HG02840 (cell line): Measurements from ENCODE around the gene MSL2.
A peak's percentile ranks its signal among the peaks of the same experiment; 100 is the strongest.
"Not testable (repeated sequence)": the region's sequence is repeated elsewhere in the genome, so short reads cannot be mapped to it uniquely, and the experiment has no call there.

Experiments used
- ATAC-seq: cut with Tn5 transposase; IDR thresholded peaks from one replicate; pipeline ENCODE4 v1.9.1; 2021; ENCODE audit warnings: mild to moderate bottlenecking, moderate library complexity, moderate number of reproducible peaks; ENCODE audit not compliant: unreplicated experiment, low FRiP score

MSL2 gene

DNA sequence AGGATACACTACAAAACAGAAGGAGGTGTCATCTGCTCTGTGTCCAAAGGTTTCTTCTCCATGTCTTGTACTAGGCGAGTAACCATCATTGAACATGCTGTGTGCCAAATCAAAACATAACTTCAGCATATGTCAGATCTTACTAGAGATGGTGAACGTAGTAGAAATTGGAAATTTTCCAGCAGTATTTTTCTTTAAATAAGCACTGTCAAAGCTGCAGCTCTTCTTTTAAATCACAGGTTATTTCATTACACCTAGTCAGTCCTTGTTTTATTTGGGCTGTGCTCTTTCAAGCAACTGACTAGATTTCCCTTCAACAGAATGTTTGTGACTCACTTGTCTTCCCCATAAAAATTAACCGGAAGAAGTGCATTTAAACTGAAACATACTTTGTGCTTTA, 46.5 kb downstream of the MSL2 start:
- no peak for ATAC-seq

DNA sequence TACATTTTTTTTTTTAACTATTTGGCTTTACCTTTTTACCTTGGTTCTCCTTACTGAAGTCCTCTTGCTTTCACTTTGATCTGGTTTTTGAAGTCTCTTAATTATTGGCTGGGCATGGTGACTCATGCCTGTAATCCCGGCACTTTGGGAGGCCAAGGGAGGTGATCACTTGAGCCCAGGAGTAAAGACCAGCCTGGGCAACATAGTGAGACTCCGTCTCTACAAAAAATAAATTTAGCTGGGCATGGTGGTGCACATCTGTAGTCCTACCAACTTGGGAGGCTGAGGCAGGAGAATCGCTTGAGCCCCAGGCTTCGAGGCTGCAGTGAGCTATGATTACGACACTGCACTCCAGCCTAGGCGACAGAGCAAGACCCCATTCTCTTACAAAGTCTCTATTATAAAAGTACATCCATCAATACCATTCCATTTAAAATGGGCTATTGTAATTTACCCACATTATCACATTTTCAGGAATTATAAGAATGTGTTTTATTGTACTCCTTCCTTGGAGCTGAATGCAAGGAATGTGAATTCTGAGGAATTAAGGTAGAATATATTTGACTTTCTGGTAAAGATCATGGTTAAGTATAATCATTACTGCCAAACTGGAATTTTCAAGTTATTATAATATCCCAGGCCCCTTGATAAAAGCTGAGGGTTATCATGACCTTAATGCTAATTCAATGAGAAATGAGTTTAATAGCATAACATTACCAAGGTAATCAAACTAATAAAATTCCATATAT, 49.0 kb downstream of the MSL2 start:
- no peak for ATAC-seq

DNA sequence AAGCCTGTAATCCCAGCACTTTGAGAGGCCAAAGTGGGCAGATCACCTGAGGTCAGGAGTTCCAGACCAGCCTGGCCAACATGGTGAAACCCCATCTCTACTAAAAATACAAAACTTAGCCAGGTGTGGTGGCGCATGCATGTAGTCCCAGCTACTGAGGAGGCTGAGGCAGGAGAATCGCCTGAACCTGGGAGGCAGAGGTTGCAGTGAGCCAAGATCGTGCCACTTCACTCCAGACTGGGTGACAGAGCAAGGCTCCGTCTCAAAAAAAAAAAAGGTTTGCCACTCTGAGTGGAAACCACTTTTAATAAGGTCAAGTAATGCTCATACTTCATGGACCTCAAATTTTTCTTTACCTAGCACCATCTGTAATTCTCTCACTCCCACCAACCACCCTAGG, 51.7 kb downstream of the MSL2 start:
- not testable (repeated sequence) for ATAC-seq

DNA sequence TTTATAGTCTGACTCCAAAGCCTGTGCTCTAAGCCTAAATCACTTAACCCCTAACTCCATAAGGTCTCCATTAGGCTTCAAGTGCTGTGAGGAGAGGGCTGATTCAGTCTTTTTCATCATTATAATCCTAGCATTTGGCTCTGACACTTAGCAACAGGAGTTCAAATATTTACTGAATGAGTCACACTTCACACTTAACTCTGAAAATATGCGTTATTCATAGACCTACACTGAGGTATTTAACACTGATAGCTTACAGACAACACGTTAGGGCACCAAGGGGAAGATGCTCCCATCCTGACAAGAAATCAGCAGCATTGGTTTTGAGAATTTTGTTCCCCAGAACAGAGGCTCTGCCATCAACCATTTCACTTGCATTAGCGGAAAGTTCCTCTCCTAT, 53.5 kb downstream of the MSL2 start:
- ATAC-seq, result no peak

DNA sequence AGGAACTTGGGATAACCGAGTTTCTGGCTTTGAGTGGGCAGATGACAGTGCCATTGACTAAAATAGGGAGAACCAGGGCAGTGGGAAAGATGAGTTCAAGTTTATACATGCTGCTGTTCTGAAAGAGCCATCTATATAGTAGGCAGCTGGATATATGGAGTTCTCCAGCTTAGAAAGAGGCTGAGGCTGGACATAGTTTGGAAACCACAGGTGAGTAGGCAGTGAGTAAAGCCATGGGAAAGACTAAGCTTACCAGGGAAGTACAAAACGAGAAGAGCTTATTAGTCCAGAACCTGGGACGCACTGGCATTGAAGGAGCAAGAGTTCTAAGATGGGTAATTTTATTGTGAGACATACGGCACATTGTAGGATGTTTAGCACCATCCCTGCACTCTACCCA, 54.2 kb downstream of the MSL2 start:
- ATAC-seq, result no peak

DNA sequence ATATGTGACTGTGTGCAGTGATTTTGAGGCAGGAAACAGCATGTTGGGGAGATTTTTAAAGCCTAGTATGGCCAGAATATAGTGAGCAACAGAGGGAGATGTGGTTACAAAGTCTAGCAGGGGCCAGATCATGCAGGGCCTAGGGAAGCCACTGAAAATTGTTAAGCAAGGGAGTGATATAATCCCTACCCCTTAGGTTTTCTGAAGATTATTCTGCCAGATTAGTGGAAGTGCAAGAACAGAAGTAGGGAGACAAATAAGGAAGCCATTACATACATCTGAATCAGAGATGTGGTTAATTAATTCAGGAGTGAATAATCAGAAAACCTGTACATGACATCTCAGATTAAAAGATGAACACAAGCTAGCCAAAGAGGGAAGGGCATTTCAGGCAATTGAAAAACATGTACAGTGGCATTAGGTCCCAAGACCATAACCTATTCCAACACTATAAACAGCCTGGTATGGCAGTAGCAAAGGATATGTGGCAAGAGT, 54.8 kb downstream of the MSL2 start:
- ATAC-seq, result no peak

DNA sequence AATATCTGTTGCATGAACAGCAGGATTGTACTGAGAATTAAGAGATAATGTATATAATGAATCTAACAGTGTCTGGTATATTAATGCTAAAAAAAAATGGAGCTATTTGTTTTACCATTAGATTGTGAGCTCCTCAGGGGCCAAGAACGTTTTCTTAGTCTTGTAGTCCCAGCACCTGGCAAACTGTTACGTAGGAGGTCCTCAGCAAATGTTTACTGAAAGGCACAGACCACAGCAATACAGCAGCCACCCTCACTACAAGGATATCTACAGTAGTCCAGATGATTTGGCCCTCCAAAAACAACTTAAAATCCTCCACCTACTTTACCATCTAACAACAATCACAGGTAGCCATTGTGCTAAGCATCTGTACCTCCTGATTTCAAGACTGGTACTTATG, 59.7 kb downstream of the MSL2 start:
- no peak for ATAC-seq

DNA sequence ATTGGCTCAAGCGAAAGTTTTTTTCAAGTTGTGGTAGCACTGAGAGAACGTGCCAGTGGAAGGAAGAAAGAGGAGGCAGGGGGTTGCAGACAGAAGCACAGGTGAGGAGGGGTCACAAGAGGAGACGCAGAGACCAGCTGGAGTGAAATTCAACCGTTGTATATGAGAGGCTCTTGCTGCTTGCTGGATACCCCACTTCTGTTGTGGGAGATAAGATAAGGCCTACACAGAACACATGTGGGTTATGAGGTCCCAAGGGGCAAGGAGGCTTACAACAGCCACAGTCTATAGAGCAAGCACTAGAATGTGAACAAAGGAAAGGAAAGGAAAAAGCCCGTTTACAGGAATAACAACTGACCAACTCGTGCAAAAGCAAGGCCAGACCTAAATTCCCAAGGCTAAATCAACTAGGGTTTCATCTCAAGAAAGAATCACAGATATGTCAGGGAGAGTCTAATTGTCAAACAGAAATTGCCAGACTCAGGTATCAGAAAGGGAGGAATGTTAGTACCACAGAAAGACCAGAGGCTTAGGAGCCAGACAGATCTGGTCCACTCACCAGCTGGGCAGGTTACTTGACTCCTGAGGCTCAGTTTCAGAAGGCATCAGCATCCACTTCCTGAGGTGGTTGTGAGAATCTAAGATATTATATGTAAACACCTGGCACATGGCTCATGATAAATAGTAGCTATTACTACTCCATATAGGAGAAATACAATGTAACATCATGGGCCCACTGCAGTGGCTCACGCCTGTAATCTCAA, 60.9 kb downstream of the MSL2 start:
- no peak for ATAC-seq

DNA sequence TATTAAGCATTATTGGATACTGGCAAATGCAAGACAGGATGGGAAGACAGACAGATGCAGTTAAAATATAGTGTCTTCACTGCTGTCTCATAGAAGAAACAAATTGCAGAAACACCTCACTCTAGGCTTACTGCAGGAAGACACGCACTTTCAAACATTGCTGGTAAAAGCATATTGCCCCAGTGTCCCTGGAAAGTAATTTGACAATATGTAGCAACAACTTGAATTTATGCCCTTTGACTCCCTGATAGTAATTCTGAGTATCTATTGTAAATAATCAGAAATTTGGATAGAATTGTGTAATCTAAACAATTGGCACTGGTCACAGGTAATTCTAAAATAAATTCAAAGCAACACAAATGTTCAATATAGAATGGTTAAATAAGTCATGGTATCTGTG, 62.0 kb downstream of the MSL2 start:
- ATAC-seq, result no peak

DNA sequence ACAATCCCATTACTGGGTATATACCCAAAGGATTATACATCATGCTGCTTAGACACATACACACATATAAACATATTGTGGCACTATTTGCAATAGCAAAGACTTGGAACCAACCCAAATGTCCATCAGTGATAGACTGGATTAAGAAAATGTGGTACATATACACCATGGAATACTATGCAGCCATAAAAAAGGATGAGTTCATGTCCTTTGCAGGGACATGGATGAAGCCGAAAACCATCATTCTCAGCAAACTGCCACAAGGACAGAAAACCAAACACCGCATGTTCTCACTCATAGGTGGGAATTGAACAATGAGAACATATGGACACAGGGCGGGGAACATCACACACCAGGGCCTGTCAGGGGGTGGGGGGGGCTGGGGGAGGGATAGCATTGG, 64.5 kb downstream of the MSL2 start:
- ATAC-seq, result not testable (repeated sequence)

DNA sequence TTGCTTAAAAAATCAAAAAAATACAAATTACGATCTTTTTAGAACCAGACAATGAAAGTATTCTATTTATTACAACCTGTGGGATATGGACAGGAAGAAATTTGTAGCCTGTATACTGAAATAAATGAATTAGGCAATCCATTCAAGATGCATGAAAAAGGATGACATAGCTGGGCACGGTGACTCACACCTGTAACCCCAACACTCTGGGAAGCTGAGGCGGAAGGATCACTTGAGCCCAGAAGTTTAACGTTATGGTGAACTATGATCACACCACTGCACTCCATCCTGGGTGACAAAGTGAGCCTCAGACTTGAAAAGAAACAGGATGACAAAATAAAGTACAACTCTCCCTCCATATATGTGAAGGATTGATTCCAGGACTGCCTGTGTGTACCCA, 74.1 kb downstream of the MSL2 start:
- ATAC-seq, result no peak

DNA sequence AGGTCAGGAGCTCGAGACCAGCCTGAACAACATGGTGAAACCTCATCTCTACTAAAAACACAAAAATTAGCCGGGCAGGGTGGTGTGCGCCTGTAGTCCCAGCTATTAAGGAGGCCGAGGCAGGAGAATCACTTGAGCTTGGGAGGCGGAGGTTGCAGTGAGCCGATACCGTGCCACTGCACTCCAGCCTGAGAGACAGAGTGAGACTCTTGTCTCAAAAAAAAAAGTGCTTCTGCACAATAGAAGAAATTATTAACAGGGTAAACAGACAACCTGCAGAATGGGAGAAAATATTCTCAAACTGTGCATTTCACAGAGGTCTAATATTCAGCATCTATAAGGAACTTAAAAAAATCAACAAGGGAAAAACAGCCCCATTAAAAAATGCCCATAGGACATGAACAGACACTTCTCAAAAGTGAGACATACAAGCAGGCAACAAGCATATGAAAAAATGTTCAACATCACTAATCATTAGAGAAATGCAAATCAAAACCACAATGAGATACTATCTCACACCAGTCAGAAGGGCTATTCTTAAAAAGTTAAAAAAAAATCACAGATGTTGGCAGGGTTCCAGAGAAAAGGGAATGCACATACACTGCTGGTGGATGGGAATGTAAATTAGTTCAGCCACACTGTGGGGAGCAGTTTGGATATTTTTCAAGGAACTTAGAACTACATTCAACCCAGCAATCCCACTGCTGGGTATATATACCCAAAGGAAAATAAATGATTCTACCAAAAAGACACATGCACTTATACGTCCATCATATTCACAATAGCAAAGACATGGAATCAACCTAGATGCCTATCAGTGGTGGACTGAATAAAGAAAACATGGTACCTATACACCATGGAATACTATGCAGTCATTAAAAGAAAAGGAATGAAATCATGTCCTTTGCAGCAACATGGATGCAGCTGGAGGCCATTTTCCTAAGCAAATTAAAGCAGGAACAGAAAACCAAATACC, 75.5 kb downstream of the MSL2 start:
- ATAC-seq, result peak; percentile 73

DNA sequence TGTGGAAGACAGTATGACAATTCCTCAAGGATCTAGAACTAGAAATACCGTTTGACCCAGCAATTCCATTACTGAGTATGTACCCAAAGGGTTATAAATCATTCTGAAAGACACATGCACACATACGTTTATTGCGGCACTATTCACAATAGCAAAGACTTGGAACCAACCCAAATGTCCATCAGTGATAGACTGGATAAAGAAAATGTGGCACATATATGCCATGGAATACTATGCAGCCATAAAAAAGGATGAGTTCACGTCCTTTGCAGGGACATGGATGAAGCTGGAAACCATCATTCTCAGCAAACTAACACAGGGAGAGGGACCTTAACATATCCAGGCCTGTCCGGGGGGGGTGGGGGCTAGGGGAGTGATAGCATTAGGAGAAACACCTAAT, 76.4 kb downstream of the MSL2 start:
- not testable (repeated sequence) for ATAC-seq

DNA sequence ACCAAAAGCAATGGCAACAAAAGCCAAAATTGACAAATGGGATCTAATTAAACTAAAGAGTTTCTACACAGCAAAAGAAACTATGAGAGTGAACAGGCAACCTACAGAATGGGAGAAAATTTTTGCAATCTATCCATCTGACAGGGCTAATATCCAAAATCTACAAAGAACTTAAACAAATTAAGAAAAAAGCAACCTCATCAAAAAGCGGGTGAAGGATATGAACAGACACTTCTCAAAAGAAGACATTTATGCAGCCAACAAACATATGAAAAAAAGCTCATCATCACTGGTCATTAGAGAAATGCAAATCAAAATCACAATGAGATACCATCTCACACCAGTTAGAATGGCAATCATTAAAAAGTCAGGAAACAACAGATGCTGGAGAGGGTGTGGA, 76.8 kb downstream of the MSL2 start:
- not testable (repeated sequence) for ATAC-seq

DNA sequence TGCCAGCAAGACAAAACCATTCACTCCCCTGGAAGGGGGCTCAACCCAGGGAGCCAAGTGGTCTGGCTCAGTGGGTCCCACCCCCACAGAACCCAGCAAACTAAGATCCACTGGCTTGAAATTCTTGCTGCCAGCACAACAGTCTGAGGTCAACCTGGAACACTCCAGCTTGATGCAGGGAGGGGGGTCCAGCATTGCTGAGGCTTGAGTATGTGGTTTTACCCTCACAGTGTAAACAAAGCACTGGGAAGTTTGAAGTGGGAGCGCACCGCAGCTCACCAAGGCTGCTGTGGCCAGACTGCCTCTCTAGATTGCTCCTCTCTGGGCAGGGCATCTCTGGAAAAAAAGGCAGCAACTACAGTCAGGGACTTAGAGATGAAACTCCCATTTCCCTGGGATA, 81.7 kb downstream of the MSL2 start:
- no peak for ATAC-seq

DNA sequence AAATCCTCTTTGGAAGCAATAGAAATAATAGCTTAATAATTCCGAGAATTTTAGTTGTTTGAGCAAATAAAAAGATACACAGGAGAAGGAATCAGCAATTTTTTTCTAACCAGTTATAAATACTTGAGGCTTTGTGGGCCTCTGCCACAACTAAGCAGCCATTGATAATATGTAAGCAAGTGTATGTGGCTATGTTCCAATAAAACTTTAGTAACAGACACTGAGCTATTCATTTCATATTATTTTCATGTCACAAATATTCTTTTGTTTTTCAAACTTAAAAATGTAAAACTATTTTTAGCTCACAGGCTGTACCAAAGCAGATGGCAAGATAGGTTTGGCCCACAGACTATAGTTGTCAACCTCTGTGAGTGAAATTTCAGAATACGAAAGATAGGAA, 85.7 kb downstream of the MSL2 start:
- ATAC-seq, result no peak

DNA sequence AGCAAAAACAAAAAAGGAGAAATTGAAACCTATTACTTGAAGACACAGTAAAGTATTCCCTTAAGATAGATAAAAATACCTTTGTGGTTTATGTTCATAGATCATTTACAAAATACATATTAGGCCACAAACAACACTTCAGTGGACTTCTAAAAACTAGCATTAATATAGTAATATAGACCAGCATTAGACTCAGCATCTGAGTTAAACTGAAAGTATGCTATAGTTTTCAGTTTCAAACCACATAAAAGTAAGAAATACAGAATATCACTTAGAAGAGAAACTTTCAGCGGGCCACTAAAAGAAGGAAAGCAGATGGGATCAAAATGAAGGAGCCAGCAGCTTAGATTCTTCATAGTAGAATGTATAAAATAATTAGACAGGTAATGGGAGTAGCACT, 86.6 kb downstream of the MSL2 start:
- ATAC-seq, result peak; percentile 95

DNA sequence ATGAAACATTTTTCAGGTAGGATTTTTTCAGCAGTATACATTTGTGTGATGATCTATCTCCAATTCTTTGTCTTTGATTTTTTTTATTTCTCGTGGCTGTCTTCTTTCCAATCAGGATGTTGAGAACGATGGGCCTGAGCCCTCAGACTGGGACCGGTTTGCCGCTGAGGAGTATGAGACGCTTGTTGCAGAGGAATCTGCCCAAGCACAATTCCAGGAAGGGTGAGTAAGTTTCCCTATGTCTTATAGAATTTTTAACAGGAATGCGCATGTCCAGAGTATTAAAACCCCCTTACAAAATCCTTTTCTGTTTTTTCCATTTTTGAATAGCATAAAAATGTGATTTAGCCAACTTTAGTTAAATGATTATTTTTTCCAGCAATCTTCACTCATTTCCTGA, 90.0 kb downstream of the MSL2 start:
- ATAC-seq, result no peak

DNA sequence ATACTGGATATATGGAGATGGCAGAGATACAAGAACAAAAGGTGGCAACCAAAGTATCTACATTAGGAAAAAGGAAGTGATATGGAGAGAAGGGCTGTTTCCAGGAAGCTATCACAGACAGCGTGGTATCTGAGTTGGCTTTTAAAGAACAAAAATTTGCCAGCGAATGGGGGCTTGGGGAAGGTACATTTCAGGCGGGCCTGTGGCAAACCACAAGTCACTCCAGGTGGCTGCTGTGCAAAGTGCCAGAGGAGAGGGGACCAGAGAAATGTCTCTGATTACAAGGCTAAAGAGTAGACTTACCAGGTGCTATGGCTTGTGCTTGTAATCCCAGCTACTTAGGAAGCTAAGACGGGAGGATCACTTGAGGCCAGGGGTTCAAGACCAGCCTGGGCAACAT, 91.1 kb downstream of the MSL2 start:
- ATAC-seq, result no peak
